RPMI8226 (cell line): ENCODE data around the gene SFT2D2.
"Not testable (repeated sequence)": the region's sequence is repeated elsewhere in the genome, so short reads cannot be mapped to it uniquely, and the experiment has no call there.

ENCODE experiments used
- DNase-seq: peaks from one replicate; pipeline ENCODE4 v3.0.0-alpha.2; 2015

The SFT2D2 gene

DNA sequence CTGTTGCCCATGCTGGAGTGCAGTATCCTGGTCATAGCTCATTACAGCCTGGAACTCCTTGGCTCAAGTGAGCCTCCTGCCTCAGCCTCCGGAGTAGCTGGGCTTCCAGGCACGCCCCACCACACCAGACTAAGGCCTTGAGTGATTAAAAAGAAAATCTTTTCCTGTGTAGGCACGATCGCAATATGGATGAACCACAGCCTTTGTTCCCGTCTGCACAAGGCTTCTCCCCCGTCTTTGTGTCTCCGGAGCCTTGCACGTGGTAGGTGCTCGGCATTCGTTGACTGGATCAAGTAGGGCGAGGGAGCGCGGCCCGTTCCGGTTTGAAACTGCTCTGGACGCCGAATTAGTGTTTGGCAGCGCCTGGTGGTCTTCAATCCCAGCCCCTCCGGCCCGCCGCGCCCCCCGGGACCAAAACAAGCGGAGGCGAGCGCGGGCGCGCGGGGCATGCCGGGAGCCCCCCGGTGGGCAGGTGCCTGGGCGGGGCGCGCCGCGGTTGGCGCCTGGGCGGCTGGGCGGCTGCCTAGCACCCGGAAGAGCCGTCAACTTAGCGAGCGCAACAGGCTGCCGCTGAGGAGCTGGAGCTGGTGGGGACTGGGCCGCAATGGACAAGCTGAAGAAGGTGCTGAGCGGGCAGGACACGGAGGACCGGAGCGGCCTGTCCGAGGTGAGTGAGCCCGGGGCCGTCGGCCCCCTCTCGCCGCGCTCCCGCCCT lies at the start of gene SFT2D2:
TSS of gene SFT2D2 (plus strand) at position 529 of the 715 bp plus-strand sequence. CDS start at position 605, 76 bp downstream.
- peak; percentile 92 for DNase-seq

DNA sequence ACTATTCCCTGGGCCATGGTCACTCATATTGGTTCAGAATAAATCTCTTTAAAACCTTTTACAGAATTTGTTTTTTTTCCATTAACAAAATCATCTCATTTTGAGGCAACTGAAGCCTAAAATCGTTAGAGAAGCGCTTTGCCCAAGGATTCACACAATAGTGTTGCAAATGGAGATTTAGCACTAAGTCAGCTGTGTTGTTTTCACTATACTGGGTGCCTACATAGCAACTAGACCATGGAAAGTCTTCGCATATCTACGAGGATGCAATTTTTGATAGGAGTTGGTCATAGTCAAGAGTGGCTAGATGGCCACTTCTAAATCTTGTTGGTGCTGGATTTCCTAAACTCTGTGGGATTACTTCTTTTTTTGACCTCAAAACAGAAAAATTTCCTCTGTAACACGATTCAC lies 47.6 kb upstream of the SFT2D2 start:
- peak; percentile 8 for DNase-seq

DNA sequence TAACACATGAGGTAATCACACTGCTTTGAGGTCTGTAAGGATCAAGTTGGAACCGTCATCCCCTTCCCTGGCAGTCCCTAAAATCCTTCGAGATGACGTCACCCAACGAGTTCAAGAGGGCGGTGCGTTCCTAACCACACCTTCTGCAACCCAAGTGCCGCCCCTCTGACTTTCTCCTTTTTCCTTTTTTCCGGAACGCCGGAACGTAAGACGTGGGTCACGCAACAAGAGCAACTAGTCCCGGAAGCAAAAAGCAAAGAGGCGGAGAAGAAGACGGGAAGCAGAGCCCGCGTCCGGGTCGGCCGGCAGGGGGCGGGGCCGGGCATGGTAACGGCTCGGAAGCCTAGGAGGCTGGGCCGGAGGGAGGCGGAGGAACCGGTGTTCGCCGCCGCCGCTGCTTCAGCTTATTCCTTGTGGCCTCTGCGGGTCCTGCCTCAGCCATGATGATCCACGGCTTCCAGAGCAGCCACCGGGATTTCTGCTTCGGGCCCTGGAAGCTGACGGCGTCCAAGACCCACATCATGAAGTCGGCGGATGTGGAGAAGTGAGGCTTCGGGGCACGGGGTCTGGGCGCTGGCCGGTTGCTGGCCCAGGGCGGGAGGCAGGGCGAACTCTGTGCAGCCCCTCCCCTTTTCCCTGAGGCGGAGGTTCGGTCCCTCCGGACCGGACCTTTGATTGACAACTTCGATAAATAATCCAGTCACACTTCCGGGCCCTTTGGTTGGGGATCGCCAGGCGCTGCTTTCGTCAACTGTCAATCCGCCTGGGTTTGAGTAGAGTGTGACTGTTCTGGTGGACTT lies 47.0 kb upstream of the SFT2D2 start, which contains the start of gene TIPRL:
TSS of gene TIPRL (plus strand) at position 325 of the 800 bp plus-strand sequence. CDS start at position 441, 116 bp downstream.
- peak; percentile 98 for DNase-seq

DNA sequence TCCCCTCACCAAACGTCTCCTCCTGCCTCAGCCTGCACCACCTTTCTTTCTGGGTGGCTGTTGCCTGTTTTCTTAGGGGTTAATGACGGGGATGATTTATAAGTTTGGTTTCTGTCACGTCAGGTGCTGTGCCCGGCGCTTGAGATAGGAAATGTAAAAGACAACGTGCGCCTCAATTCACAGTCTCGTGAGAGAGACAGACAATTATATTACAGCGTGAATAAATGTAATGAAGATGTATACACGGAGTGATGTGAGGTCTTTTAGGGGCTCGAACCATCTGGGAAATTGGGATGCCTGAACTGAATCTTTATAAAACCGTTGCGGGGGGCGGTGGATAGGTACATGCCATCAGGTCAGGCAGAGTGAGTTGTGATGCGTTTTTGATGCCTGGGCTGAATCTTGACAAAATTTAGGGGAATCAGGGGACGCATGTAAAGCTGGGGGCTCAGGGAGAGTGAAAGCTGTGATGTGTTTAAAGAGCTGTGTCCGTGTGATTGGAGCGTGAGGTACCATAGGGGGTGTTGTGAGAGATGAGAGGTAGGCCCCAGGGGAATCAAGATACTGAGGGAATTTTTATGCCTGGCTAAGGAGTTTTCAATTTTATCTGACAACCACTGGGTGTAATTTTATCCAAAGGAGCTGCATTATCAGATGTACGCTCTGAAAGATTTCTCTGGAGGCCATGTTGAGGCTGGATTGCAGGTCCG lies 46.2 kb upstream of the SFT2D2 start:
- DNase-seq, result peak; percentile 15

DNA sequence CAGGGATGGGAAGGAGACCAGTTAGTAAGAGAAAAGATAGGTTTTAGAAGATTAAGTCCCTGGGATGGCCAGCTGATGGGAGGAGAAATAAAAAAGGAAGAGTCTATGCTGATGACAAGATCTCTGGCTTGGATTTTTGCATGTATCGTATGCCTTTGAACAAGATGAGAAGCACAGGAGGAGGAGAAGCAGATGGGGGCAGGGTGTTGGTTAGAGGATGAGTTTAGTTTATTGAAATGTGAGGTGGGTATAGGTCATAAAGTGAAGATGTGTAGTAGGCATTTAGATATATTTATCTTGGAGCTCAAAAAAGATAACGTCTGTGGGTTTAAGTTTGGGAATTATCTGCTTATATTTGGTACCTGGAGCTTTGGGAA lies 45.7 kb upstream of the SFT2D2 start:
- DNase-seq, result peak; percentile 13

DNA sequence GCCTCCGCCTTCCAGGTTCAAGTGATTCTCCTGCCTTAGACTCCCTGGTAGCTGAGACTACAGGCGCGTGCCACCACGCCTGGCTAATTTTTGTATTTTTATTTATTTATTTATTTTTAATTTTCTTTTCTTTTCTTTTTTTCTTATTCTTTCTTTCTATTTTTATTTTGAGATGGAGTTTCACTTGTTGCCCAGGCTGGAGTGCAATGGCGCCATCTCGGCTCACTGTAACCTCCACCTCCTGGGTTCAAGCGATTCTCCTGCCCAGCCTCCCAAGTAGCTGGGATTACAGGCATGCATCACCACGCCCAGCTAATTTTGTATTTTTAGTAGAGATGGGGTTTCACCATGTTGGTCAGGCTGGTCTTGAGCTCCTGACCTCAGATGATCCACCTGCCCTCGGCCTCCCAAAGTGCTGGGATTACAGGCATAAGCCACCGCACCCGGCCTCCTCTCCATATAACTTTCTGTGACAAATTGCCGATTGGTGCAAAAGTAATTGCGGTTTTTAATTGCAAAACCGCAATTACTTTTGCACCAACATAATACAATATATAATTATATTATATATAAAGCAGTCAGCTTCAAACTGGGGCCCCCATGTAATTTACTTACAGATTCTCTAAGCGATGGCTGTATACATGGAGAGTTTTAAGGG lies 44.6 kb upstream of the SFT2D2 start:
- not testable (repeated sequence) for DNase-seq

DNA sequence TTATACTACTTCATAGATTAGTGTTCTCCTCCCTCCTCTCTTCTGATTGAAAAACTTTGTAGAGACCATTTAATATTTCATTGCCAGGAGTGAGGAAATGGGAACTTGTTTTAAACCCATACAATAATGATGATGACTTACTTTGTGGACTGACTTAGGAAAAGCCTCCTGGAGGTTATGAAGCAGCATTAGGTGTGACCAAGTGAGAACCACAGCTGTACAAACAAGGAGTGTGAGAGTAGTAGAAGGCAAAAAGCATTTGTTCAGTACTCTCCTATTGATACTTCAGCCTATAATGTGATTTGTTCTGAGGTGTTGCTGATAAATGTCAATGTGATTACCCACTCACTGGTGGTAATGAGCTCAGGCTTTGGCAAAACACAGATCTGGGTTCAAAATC lies 38.6 kb upstream of the SFT2D2 start:
- no peak for DNase-seq

DNA sequence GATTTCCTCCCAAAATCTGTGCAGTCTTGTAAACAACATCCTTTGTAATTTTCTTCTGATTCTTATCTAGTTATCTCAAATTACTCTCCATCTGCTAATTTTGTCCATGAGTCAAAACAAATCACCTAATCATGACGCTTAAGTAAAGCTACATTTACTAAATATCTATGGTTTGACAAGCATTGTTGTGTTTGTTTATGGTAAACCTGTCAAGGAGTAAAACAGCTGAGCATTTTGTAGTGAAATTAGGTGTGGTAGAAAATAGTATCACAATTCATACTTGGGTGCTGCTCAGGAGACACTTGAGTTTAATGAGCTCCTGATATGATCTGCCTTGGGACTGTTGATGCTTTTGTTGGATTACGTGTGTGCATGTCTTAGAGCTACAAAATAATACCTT lies 35.4 kb upstream of the SFT2D2 start:
- no peak for DNase-seq

DNA sequence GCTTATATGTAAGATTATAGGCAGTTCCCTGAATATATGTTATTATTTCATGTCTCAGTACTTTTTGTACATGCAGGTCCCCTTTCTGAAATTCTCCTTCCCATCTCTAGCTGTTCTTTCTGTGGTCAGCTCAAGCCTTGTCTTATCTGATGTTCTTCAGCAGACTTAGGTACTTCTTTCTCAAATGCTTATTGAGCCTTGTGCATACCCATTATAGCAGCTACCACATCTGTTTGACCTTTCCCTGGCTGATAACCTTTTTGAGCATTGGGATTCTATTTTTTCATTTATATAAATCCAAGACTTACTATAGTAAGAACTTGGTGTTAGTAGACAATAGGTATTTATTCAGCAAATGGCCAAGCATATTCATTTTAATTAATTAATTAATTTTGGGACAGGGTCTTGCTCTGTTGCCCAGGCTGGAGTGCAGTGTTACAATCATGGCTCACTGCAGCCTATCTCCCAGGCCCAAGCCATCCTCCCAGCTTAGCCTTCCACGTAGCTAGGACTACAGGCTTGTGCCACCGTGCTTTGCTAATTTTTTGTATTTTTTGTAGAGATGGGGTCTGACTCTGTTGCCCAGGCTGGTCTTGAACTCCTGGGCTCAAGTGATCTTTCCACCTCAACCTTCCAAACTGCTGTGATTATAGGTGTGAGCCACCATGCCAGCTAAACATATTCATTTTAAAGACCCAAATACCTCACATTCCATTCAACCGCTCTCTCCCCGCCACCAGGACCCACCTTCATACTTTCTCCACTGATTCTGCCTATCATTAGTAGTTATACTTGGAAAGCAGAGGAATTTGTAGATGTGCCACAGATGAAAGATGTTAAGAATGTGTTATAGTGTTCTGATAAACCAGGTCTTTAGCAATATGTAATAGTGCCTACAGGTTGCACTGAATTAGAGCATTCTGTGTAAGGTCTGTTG lies 30.3 kb upstream of the SFT2D2 start:
- DNase-seq, result no peak

DNA sequence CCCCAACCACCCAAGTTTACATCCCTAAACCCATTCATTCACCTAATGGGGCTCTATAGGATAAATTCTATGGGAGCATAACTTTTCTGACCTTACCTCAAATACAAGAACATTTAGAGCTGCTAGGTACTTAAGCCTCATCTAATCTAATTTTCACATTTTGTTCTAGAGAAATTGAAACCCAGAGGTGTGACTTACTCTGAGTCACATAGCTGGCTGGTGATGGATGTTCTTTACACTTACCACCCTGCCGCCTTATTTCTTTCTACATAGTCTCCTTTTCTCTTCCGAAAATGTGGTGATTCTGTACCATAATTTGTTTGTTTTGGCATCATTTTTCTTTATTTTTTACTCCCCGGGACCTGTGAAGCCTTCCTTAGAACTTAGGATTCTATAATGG lies 26.7 kb upstream of the SFT2D2 start:
- DNase-seq, result no peak

DNA sequence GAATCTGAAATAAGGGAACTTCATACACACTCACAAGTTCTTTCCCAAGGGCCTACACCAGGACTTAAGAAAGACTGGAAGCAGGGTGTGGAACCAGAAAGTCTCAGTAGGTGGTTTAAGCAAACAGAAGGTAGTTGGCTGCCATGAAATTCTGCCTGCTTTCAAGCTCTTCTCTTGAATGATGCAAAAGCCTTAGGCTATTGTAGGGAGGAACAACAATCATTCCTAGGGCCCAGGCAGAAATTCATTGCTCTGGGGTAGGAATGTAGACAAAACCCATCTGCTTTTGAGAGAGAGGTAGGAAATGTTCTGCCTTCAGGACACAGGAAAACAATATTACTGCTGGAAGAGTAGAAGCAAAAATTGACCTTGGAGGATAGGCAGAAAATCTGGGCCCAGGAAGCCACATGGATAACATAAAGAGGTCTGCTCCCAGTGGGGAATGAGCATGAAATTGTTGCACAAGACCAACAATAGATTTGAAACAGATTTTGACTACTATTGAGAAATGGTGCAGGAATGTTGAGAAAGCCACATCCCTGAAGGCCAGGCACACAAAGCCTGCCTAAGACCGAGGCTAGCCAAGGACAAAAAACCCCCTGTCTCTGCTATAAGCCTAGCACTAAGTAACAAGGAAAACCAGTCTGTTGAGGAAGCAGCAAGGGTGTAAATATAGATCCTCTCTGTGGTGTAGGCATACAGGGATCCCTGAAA lies 22.7 kb upstream of the SFT2D2 start:
- no peak for DNase-seq

DNA sequence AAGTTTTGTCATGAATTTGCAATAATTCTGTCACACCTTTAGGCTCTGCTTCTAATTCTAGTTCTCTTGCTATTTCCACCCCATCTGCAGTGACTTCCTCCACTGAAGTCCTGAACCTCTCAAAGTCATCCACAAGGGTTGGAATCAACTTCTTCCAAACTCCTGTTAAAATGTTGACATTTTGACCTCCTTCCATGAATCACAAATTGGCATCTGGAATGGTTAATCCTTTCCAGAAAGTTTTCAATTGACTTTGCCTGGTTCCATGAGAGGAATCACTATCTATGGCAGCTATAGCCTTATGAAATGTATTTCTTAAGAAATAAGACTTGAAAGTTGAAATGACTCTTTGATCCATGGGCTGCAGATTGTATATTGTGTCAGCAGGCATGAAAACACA lies 19.7 kb upstream of the SFT2D2 start:
- DNase-seq, result no peak

DNA sequence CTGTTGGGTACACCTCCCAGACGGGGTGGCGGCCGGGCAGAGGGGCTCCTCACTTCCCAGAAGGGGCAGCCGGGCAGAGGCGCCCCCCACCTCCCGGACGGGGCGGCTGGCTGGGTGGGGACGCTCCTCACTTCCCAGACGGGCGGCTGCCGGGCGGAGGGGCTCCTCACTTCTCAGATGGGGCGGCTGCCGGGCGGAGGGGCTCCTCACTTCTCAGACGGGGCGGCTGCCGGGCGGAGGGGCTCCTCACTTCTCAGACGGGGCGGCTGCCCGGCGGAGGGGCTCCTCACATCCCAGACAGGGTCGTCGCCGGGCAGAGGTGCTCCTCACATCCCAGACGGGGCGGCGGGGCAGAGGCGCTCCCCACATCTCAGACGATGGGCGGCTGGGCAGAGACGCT lies 18.1 kb upstream of the SFT2D2 start:
- DNase-seq, result not testable (repeated sequence)

DNA sequence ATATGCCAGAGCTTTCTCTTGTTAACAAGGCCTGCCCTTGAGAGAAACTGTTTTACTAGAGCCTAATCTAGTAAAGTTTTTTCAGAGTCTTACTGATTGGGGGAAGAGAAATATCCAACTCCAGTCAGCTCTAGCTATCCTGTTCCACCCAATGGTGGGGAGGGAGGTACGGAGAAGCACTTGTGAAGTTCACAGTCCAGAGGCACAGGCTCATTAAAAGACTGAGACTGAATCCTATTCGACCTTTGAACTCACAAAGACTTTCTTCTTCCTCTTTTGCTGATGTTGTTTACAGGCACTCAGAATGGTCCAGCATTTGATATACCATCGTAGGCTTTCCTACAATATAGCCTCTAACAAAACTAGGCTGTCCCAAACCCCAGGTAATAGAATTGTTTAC lies 15.5 kb upstream of the SFT2D2 start:
- DNase-seq, result no peak

DNA sequence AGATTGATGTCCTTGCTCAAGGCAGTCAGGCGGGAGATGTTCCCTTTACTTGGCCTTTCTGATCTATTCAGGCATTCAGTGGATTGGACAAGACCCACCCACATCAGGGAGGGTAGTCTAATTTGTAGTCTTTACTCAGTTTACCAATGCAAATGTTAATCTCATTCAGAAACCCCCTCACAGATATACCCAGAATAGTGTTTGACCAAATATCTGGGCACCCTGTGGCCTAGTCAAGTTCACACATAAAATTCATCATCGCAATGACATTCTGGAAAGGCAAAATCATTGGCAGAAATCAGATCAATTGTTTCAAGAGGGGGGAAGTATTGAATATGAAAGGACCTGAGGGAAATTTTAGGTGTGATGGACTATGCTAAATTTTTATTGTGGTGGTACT lies 12.5 kb upstream of the SFT2D2 start:
- no peak for DNase-seq

DNA sequence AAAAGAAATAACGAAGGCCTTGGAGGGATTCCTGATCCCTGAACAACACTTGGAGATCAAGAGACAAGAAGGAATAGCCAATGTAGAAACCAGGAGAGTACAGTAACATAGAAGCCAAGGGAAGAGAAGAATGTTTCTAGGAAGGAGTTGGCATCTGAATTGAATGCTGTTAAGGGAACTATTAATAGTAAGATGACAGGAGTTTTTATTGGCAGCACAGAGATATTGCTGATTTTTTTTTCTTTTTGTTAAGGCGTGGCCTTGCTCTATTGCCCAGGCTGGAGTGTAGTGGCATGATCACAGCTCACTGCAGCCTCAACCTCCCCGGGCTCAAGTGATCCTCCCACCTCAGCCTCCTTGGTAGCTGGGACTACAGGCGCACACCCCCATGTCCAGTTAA lies 9.6 kb upstream of the SFT2D2 start:
- no peak for DNase-seq

DNA sequence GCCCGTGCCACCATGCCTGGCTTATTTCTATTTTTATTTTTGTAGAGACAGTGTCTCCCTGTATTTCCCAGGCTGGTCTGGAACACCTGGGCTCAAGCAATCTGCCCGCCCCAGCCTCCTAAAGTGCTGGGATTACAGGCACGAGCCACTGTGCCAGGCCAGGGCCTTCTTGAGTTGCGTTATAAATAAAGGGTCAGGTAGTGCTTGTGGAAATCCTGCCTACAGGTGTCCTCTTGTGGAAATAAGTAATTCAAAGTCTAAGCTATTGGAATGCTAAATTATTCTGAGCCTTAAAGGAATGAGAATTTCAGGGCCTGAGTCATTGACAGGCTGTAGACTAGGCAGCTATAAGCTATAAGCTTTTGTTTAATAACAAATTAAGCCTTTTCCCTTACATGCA lies 8.1 kb upstream of the SFT2D2 start:
- no peak for DNase-seq

DNA sequence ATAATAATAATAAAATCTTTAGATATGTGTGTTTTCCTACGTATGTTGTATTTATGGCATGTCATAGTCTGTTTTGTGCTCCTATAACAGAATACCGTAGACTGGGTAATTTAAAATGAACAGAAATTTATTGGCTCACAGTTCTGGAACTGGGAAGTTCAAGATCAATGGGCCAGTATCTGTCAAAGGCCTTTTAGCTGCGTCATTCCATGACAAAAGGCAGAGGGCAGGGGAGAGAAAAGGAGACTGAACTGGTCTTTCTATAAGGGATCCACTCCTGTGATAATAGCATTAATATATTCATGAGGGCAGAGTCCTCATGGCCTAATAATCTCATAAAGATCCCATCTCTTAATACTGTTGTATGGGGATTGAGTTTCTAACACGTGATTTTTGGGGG lies 7.1 kb upstream of the SFT2D2 start:
- DNase-seq, result no peak

DNA sequence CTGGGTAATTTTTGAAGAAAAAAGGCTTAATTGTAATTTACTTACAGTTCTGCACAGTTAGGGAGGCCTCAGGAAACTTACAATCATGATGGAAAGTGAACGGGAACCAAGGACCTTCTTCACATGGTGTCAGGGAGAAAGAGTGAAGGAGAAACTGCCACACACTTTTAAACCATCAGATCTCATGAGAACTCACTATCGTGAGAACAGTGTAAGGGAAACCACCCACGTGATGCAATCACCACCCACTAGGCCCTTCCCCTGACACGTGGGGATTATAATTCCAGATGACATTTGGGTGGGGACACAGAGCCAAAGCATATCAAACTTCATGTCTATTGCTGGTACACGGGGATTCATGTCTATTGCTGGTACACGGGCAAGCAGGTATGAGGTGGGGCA lies 5.3 kb upstream of the SFT2D2 start:
- DNase-seq, result no peak

DNA sequence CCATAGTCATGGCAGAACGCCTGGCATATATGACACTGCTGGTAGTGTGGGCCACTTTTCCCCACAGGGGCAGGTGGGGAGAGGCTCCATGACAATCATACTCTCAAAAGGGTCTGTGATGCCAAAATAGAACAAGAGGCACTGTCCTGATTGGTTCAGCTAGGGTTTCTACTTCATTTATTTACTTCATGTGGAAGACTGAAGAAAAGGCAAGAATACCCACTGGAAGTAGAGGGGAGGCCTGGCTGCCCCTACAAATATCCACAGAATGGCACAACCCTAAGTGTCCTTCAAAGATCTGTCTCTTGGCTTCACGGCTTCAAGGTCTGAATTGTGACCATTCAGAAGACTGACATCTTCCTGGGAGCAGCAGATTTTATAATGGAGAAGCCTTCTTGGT lies 4.5 kb upstream of the SFT2D2 start:
- DNase-seq, result no peak

DNA sequence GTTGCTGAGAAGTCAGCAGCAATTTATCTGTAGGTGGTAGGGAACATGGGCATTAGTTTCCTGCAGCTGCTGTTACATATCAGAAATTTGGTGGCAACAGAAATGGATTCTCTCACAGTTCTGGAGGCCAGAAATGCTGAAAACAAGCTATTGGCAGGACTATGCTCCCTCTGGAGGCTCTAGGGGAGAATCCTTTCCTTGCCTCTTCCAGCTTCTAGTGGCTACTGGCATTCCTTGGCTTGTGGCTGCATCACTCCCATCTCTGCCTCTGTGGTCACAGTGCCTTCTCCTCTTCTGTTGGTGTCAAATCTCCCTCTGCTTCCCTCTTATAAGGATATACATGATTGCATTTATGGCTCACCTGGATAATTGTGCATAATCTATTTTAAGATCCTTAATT lies 2.5 kb upstream of the SFT2D2 start:
- no peak for DNase-seq
